ENCODE measurements around the gene SIAH1. TPM values are rescaled to one million over a fixed set of nuclear protein-coding genes. Genes with fewer than 3 reads are reported as not detected.

The SIAH1 gene
- total and polyA plus RNA-seq, 9 of the 15 experiments (the other 6 are each of a cell fraction or from before 2014, with no cell fraction given), result 4.1 to 14.3 (median 12.5) TPM

DNA sequence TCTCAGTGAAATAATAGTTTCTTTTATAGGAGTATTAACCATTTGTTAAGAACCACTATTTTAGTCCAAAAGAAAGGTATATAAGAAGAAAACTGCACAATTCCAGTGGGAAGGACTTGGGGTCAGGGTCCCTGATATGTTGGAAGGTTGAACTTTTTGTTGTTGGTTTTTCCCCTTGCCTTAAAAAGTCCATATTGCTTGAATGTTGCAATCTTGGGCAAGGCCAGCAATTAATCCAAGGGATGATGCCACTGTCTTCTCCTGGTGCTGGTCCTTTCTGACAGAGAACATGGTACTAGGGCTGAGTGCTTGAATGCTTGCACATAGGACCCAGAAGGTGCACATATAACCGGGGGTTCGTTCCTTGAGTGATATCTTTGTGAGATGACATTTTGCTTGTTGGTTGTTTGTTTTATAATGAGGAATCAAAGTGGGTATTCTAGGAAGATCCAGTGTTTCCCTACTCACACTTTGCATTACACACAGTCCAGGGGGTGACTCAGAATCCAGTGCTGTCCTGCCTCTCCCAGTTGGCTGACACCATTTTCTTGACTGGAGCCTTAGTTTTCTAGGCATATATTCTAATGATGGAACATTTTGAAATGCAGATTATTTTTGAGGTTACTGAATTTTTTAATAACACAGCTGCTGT lies 54.9 kb downstream of the SIAH1 start (continued):
- TF ChIP-seq, protein P1, sequence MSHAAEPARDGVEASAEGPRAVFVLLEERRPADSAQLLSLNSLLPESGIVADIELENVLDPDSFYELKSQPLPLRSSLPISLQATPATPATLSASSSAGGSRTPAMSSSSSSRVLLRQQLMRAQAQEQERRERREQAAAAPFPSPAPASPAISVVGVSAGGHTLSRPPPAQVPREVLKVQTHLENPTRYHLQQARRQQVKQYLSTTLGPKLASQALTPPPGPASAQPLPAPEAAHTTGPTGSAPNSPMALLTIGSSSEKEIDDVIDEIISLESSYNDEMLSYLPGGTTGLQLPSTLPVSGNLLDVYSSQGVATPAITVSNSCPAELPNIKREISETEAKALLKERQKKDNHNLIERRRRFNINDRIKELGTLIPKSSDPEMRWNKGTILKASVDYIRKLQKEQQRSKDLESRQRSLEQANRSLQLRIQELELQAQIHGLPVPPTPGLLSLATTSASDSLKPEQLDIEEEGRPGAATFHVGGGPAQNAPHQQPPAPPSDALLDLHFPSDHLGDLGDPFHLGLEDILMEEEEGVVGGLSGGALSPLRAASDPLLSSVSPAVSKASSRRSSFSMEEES (CRISPR knock-in tag; IDR thresholded peaks at IDR 0.05), result no peak

DNA sequence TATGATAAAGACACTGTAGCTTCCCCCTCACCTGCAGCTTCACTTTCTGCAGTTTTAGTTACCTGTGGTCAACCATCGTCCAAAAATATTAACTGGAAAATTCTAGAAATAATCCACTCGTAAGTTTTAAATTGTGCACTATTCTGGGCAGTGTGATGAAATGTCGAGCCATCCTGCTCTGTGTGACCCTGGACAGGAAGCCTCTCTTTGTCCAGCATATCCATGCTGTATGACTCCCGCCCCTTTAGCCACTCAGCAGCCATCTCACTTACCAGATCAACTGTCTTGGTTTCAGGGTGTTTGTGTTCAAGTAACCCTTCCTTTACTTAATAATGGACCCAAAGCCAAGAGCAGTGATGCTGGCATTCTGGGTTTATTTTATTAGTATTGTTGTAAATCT lies 56.1 kb downstream of the SIAH1 start:
- DNase-seq (ENCODE audit: extremely low read depth in 1 of 4, low spot score in 3 of 4) (no peak), FAIRE-seq (no peak), ATAC-seq (no peak)
- Histone ChIP-seq H4K20me1 (replicated peaks; ENCODE audit: control insufficient read depth, insufficient read depth, low read length) (no peaks in the 10 kb centered on the region), H3K9me3 (replicated peaks; ENCODE audit: control insufficient read depth, insufficient read depth, low read depth, low read length) (no peaks in the 10 kb centered on the region), H3K27ac (ENCODE audit: extremely low read depth, low read depth, low read length) (no peak overlapping the region), H3K79me2 (ENCODE audit: control insufficient read depth, insufficient read depth, low read length) (no peaks in the 10 kb centered on the region), H3K4me1 (replicated peaks in 1 of 2; ENCODE audit: control insufficient read depth in 2 of 2, insufficient read depth in 2 of 2, low read length in 2 of 2) (no peaks in the 10 kb centered on the region), H3K9me1 (ENCODE audit: control insufficient read depth, insufficient read depth, low read length) (no peaks in the 10 kb centered on the region), H3K27me3 (ENCODE audit: control insufficient read depth in 2 of 2, insufficient read depth in 2 of 2, low read length in 2 of 2) (no peaks in the 10 kb centered on the region), H2AFZ (ENCODE audit: low read depth, low read length) (no peak overlapping the region), H3K4me2 (ENCODE audit: insufficient read depth, low read length) (no peak overlapping the region), H3K9ac (ENCODE audit: insufficient read depth in 1 of 2, low read depth in 2 of 2, low read length in 2 of 2) (no peak overlapping the region), H3K4me3 (no peak overlapping the region), H3K36me3 (ENCODE audit: control insufficient read depth, insufficient read depth, low read length) (peaks cover 20% of the 10 kb centered on the region; the same call in 2 of the 3 replicates)
- intact Hi-C loops (cut with micrococcal nuclease), result no loop called here
- WGBS (ENCODE audit: insufficient coverage, low coverage, missing lambda C conversion rate), result 83% methylated on average over 4 of the region's 4 CpGs
- TF ChIP-seq KAT7 (CRISPR knock-in tag; IDR thresholded peaks at IDR 0.05; ENCODE audit: borderline replicate concordance) (no peak), RBM39 (optimal IDR thresholded peaks at IDR 0.05; ENCODE audit: low read depth, low read length) (no peak), ZNF589 (CRISPR knock-in tag; IDR thresholded peaks at IDR 0.05; ENCODE audit: low read depth) (no peak), EP300 (IDR thresholded peaks at IDR 0.05; ENCODE audit: low read length) (no peak), POLR2B (IDR thresholded peaks at IDR 0.05; ENCODE audit: low read depth, partially characterized antibody) (no peak), ARID2 (IDR thresholded peaks at IDR 0.05) (no peak), BACH1 (tag; IDR thresholded peaks at IDR 0.05) (no peak), PYGO2 (tag; IDR thresholded peaks at IDR 0.05) (no peak), ZNF695 (CRISPR knock-in tag; IDR thresholded peaks at IDR 0.05) (no peak), LARP7 (IDR thresholded peaks at IDR 0.05) (no peak), ZNF408 (CRISPR knock-in tag; IDR thresholded peaks at IDR 0.05; ENCODE audit: low read depth) (no peak)
- TF ChIP-seq, protein P2, sequence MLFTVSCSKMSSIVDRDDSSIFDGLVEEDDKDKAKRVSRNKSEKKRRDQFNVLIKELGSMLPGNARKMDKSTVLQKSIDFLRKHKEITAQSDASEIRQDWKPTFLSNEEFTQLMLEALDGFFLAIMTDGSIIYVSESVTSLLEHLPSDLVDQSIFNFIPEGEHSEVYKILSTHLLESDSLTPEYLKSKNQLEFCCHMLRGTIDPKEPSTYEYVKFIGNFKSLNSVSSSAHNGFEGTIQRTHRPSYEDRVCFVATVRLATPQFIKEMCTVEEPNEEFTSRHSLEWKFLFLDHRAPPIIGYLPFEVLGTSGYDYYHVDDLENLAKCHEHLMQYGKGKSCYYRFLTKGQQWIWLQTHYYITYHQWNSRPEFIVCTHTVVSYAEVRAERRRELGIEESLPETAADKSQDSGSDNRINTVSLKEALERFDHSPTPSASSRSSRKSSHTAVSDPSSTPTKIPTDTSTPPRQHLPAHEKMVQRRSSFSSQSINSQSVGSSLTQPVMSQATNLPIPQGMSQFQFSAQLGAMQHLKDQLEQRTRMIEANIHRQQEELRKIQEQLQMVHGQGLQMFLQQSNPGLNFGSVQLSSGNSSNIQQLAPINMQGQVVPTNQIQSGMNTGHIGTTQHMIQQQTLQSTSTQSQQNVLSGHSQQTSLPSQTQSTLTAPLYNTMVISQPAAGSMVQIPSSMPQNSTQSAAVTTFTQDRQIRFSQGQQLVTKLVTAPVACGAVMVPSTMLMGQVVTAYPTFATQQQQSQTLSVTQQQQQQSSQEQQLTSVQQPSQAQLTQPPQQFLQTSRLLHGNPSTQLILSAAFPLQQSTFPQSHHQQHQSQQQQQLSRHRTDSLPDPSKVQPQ (CRISPR knock-in tag; IDR thresholded peaks at IDR 0.05; ENCODE audit: borderline replicate concordance), result no peak
- in situ Hi-C loops (cut with MboI), result no loop called here
- CTCF ChIA-PET (ENCODE audit: low intra/inter-chr PET ratio), result no interaction called here
- POLR2A ChIA-PET, result no interaction called here
- no TSS peak for BruUV-seq (replicated peaks)

Data from K562 (cell line).